Neural progenitor cell (in vitro differentiated cells): ENCODE results near the gene PRKRIP1. TPM values are rescaled to one million over a fixed set of nuclear protein-coding genes. Genes with fewer than 3 reads are reported as not detected.

Experiments
- DNase-seq: peaks from one replicate; pipeline ENCODE4 v3.0.0-alpha.2; 2016; ENCODE audit warnings: low spot score
- H2AFZ ChIP-seq: fragments of 200-600 bp; sonication (generic); replicated peaks from 2 replicates; pipeline ENCODE4 v1.6.1; 2016; ENCODE audit warnings: antibody characterized with exemption
- H3F3A ChIP-seq: fragments of 200-600 bp; sonication (generic); 2 replicates; pipeline ENCODE4 v1.6.1; 2016; ENCODE audit warnings: antibody characterized with exemption, low read depth
- H3K27ac ChIP-seq: fragments of 200-600 bp; sonication (generic); 2 replicates; pipeline ENCODE4 v1.5.1; 2016; ENCODE audit warnings: mild to moderate bottlenecking
- H3K27me3 ChIP-seq: fragments of 200-600 bp; sonication (generic); 2 replicates; pipeline ENCODE4 v1.6.1; 2016; ENCODE audit warnings: mild to moderate bottlenecking, moderate library complexity
- H3K36me3 ChIP-seq: fragments of 200-600 bp; sonication (generic); 2 replicates; pipeline ENCODE4 v1.5.1; 2016
- H3K4me1 ChIP-seq: fragments of 200-600 bp; sonication (generic); 2 replicates; pipeline ENCODE4 v1.6.1; 2016; ENCODE audit warnings: mixed run types
- H3K4me2 ChIP-seq: fragments of 200-600 bp; sonication (generic); 2 replicates; pipeline ENCODE4 v1.6.1; 2016
- H3K4me3 ChIP-seq: fragments of 200-600 bp; sonication (generic); 2 replicates; pipeline ENCODE4 v1.5.1; 2016
- H3K79me2 ChIP-seq: fragments of 200-600 bp; sonication (generic); 2 replicates; pipeline ENCODE4 v1.6.1; 2016; ENCODE audit warnings: low read depth
- H3K9ac ChIP-seq: fragments of 200-600 bp; sonication (generic); 2 replicates; pipeline ENCODE4 v1.6.1; 2016
- H3K9me3 ChIP-seq: fragments of 200-600 bp; sonication (generic); 2 replicates; pipeline ENCODE4 v1.5.1; 2016; ENCODE audit warnings: low read depth
- H4K20me1 ChIP-seq: fragments of 200-600 bp; sonication (generic); 2 replicates; pipeline ENCODE4 v1.6.1; 2016; ENCODE audit warnings: low read depth
- H3K27ac Mint-ChIP-seq: 3 replicates; pipeline ENCODE4 v1.8.0; 2021; ENCODE audit warnings: mixed read lengths
- H3K27me3 Mint-ChIP-seq: 2 replicates; pipeline ENCODE4 v1.8.0; 2022; ENCODE audit warnings: low read depth, mild to moderate bottlenecking, inconsistent platforms, moderate library complexity, mixed read lengths; ENCODE audit not compliant: insufficient read depth
- H3K36me3 Mint-ChIP-seq: 3 replicates; pipeline ENCODE4 v1.8.0; 2021; ENCODE audit warnings: mixed read lengths
- H3K4me1 Mint-ChIP-seq: 3 replicates; pipeline ENCODE4 v1.8.0; 2021; ENCODE audit warnings: mixed read lengths
- H3K4me3 Mint-ChIP-seq: 3 replicates; pipeline ENCODE4 v1.8.0; 2021; ENCODE audit warnings: mild to moderate bottlenecking, moderate library complexity, mixed read lengths
- H3K9me3 Mint-ChIP-seq: 3 replicates; pipeline ENCODE4 v1.8.0; 2020; ENCODE audit warnings: mixed read lengths
- EZH2 ChIP-seq: fragments of 200-600 bp; sonication (generic); IDR thresholded peaks from 2 replicates; pipeline ENCODE4 v1.6.1; 2017; ENCODE audit warnings: antibody characterized with exemption, mild to moderate bottlenecking, moderate library complexity
- EZH2phosphoT487 ChIP-seq: fragments of 200-600 bp; sonication (generic); IDR thresholded peaks from 2 replicates; pipeline ENCODE4 v1.6.1; 2017; ENCODE audit warnings: antibody characterized with exemption
- total RNA-seq: library from RNA; depleted of rRNA; stranded (reverse); fragments of >200 nt; gene quantifications from 2 replicates; pipeline ENCODE4 v1.2.3, GENCODE V29; 2015; ENCODE audit warnings: low replicate concordance
- TF ChIP-seq, protein P1 (sequence below): fragments of 200-600 bp; sonication (generic); IDR thresholded peaks from 2 replicates; pipeline ENCODE4 v1.5.1; 2017; ENCODE audit warnings: antibody characterized with exemption, mild to moderate bottlenecking

PRKRIP1 gene
- total RNA-seq, 1 donor from 2014 or later = 29.1 TPM

- Histone ChIP-seq H3K4me1 (peaks cover 5% of the 10 kb centered on the region), H3K4me3 (peak overlapping the region; percentile 94), H3K9ac (no peak overlapping the region), H3K4me2 (peak overlapping the region; percentile 99), H4K20me1 (no peaks in the 10 kb centered on the region), H3K36me3 (no peaks in the 10 kb centered on the region), H3K79me2 (peaks cover 8% of the 10 kb centered on the region), H2AFZ (peak overlapping the region; percentile 97), H3K9me3 (no peaks in the 10 kb centered on the region), H3K27me3 (no peaks in the 10 kb centered on the region), H3K27ac (no peak overlapping the region), H3F3A (peaks cover 19% of the 10 kb centered on the region)
- Mint-ChIP-seq H3K4me1 (peaks cover 24% of the 10 kb centered on the region), H3K27me3 (peaks cover 9% of the 10 kb centered on the region), H3K36me3 (peaks cover 10% of the 10 kb centered on the region), H3K4me3 (peak overlapping the region; percentile 88), H3K27ac (peak overlapping the region; percentile 53), H3K9me3 (no peaks in the 10 kb centered on the region)
- peak; percentile 34 for DNase-seq
- TF ChIP-seq EZH2phosphoT487 (no peak), EZH2 (no peak)
- TF ChIP-seq, protein P1, sequence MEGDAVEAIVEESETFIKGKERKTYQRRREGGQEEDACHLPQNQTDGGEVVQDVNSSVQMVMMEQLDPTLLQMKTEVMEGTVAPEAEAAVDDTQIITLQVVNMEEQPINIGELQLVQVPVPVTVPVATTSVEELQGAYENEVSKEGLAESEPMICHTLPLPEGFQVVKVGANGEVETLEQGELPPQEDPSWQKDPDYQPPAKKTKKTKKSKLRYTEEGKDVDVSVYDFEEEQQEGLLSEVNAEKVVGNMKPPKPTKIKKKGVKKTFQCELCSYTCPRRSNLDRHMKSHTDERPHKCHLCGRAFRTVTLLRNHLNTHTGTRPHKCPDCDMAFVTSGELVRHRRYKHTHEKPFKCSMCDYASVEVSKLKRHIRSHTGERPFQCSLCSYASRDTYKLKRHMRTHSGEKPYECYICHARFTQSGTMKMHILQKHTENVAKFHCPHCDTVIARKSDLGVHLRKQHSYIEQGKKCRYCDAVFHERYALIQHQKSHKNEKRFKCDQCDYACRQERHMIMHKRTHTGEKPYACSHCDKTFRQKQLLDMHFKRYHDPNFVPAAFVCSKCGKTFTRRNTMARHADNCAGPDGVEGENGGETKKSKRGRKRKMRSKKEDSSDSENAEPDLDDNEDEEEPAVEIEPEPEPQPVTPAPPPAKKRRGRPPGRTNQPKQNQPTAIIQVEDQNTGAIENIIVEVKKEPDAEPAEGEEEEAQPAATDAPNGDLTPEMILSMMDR = no peak
These were observed 36.5 kb downstream of the PRKRIP1 start for GRCh38 chr7:102432442-102433218.

DNA sequence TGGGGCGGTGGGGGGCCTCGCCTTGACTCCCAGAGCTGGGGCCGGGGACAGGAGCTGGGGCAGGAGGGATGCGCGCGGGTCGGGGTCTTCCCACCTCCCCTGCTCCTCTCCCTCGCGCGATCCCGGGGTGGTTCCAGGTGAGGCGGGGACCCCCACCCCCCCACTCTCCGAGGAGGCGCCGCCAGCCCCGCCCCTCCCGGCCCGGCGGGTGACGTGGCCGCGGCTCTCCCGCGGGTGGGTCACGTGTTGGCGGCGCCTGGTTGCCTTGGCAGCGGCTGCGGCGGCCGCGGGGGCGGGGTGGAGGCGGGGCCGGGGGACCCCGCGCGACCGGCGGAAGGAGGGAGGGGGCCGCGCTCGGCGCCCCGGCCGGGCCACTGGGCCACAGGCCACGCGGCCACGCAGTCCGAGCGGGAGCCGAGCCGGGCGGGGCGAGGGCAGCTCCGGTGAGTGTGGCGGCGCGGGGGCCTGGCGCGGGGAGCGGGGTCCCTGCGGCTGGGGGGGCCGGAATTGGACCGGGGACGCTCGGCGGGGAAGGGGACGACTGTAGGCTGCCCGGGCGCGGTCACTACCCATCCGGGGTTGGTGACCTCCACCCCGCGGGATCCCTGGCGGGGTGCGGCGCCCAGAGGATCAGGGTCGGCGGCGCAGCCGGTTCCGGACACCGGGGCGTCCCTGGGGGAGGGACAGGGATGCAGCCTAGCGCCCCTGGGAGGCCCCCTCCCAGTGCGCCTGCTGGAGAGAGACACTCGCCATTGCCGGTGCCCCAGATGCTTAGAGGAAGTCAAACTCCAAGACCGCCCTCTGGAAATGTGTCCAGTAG, 37.3 kb downstream of the PRKRIP1 start, which contains the start of gene ORAI2:
Gene ORAI2 (plus strand): TSS at position 357 of the 820 bp plus-strand sequence. CDS start 5,382 bp downstream, outside the sequence.
- Histone ChIP-seq H3K9me3 (no peaks in the 10 kb centered on the region), H3K4me1 (peaks cover 5% of the 10 kb centered on the region), H3F3A (peaks cover 19% of the 10 kb centered on the region), H3K36me3 (no peaks in the 10 kb centered on the region), H3K79me2 (peaks cover 8% of the 10 kb centered on the region), H3K27me3 (no peaks in the 10 kb centered on the region), H4K20me1 (no peaks in the 10 kb centered on the region), H3K4me2 (peak within 1 kb of the TSS; percentile 99), H2AFZ (peak within 1 kb of the TSS; percentile 97), H3K27ac (no peak within 1 kb of the TSS), H3K9ac (peak within 1 kb of the TSS; percentile 55), H3K4me3 (peak within 1 kb of the TSS; percentile 94)
- Mint-ChIP-seq H3K36me3 (peaks cover 7% of the 10 kb centered on the region), H3K4me3 (peak within 1 kb of the TSS; percentile 90), H3K9me3 (no peaks in the 10 kb centered on the region), H3K27ac (peak within 1 kb of the TSS; percentile 90), H3K27me3 (peaks cover 9% of the 10 kb centered on the region), H3K4me1 (peaks cover 24% of the 10 kb centered on the region)
- TF ChIP-seq EZH2phosphoT487 (no peak), EZH2 (no peak)
- TF ChIP-seq, protein P1 = no peak
- DNase-seq = peak; percentile 87

DNA sequence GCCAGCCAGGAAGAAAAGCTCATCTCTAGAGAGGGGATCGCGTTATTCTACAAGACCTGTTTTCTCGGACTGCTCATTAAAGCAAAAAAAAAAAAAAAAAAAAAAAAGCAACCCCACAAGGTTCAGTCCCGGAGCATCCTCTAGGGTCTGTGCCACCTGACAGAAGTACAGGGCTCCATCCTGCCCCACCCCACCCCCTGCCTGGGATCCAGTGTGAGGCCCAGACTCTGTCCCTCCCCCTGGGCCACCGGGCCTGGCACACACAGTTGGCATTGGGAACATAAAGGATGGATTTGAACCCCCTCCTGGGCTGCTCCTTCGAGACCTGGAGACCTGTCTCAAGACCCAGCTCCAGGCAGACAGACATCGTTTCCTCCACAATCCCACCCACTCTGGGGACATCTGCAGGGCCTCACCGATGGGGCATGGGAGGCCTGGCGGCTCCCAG, 37.9 kb downstream of the PRKRIP1 start:
- H3K27me3 Mint-ChIP-seq = peaks cover 9% of the 10 kb centered on the region
- Histone ChIP-seq H3F3A (peaks cover 19% of the 10 kb centered on the region), H3K27me3 (no peaks in the 10 kb centered on the region), H3K79me2 (peaks cover 8% of the 10 kb centered on the region), H3K36me3 (no peaks in the 10 kb centered on the region), H3K27ac (no peak overlapping the region), H3K9ac (no peak overlapping the region), H3K4me2 (peak overlapping the region; percentile 99), H3K4me1 (peaks cover 5% of the 10 kb centered on the region), H2AFZ (peak overlapping the region; percentile 93), H3K4me3 (peak overlapping the region; percentile 94), H4K20me1 (no peaks in the 10 kb centered on the region), H3K9me3 (no peaks in the 10 kb centered on the region)
- H3K9me3 Mint-ChIP-seq = no peaks in the 10 kb centered on the region
- TF ChIP-seq EZH2phosphoT487 = no peak
- TF ChIP-seq, protein P1 = no peak
- no peak for TF ChIP-seq EZH2
- H3K27ac Mint-ChIP-seq = no peak overlapping the region
- DNase-seq = no peak
- peaks cover 24% of the 10 kb centered on the region for H3K4me1 Mint-ChIP-seq
- H3K36me3 Mint-ChIP-seq = peaks cover 7% of the 10 kb centered on the region
- H3K4me3 Mint-ChIP-seq = peak overlapping the region; percentile 90
